IPS-20b (cell line): ENCODE measurements around the gene LBR.

ENCODE experiments used
- H3K27ac ChIP-seq: one replicate; pipeline ENCODE4 v1.5.1; 2013; ENCODE audit warnings: low read length
- H3K27me3 ChIP-seq: 2 replicates; pipeline ENCODE4 v1.6.1; 2013; ENCODE audit warnings: mild to moderate bottlenecking, low read length, inconsistent platforms; ENCODE audit not compliant: insufficient read depth
- H3K36me3 ChIP-seq: 2 replicates; pipeline ENCODE4 v1.6.1; 2013; ENCODE audit warnings: low read depth, mild to moderate bottlenecking, inconsistent platforms, low read length, moderate library complexity; ENCODE audit not compliant: insufficient read depth
- H3K4me1 ChIP-seq: 2 replicates; pipeline ENCODE4 v1.6.1; 2013; ENCODE audit warnings: mild to moderate bottlenecking, control low read depth, inconsistent platforms, low read length, moderate library complexity; ENCODE audit not compliant: insufficient read depth
- H3K4me3 ChIP-seq: 2 replicates; pipeline ENCODE4 v1.5.1; 2013; ENCODE audit warnings: mild to moderate bottlenecking, low read length, inconsistent platforms
- H3K9ac ChIP-seq: 2 replicates; pipeline ENCODE4 v1.6.1; 2013; ENCODE audit warnings: low read depth, mild to moderate bottlenecking, inconsistent platforms, low read length, moderate library complexity
- H3K9me3 ChIP-seq: 2 replicates; pipeline ENCODE4 v1.6.1; 2013; ENCODE audit warnings: mild to moderate bottlenecking, low read depth, low read length, inconsistent platforms; ENCODE audit not compliant: insufficient read depth

Gene LBR

DNA sequence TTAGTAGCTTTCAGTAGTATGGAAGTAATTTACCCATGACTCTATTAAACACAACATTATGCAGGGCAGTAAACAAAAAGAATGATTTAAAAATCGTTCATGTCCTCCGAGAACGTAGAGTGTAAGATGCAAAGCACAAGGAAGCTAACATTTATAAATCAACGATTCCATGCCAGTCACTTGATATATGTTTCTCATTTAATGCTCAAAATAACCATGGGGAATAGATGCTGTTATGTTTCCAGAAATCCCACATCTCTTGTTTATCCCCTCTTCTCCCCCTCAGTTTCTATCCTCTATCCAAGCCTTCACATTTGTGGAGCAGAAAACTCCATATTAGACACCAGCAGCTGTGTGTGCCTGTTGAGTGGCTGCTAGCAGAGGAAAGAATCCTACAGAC is 52.8 kb downstream of the LBR start:
- H3K9ac ChIP-seq, result no peak overlapping the region
- peaks cover 12% of the 10 kb centered on the region; the same call in 1 of the 2 replicates for H3K4me1 ChIP-seq
- H3K27ac ChIP-seq, result no peak overlapping the region
- H3K4me3 ChIP-seq, result no peak overlapping the region
- H3K9me3 ChIP-seq, result no peaks in the 10 kb centered on the region
- H3K36me3 ChIP-seq, result no peaks in the 10 kb centered on the region
- no peaks in the 10 kb centered on the region for H3K27me3 ChIP-seq

GRCh38 chr1:225373155-225373554 is 54.7 kb downstream of the LBR start:
- H3K27me3 ChIP-seq, result peaks cover 11% of the 10 kb centered on the region
- H3K4me3 ChIP-seq, result no peak overlapping the region

GRCh38 chr1:225371366-225372010 is 56.4 kb downstream of the LBR start:
- H3K4me3 ChIP-seq, result no peak overlapping the region
- H3K27me3 ChIP-seq, result peaks cover 28% of the 10 kb centered on the region
- H3K36me3 ChIP-seq, result no peaks in the 10 kb centered on the region
- no peaks in the 10 kb centered on the region for H3K9me3 ChIP-seq
- no peak overlapping the region for H3K27ac ChIP-seq
- no peak overlapping the region for H3K9ac ChIP-seq
- H3K4me1 ChIP-seq, result no peaks in the 10 kb centered on the region

More at GRCh38 chr1:225373155-225373554, 54.7 kb downstream of the LBR start:
- no peak overlapping the region for H3K27ac ChIP-seq
- 0 out of 2 replicates have a peak, but pooled peaks cover 2% of the 10 kb centered on the region for H3K4me1 ChIP-seq
- no peak overlapping the region for H3K9ac ChIP-seq
- H3K36me3 ChIP-seq, result no peaks in the 10 kb centered on the region
- no peaks in the 10 kb centered on the region for H3K9me3 ChIP-seq

DNA sequence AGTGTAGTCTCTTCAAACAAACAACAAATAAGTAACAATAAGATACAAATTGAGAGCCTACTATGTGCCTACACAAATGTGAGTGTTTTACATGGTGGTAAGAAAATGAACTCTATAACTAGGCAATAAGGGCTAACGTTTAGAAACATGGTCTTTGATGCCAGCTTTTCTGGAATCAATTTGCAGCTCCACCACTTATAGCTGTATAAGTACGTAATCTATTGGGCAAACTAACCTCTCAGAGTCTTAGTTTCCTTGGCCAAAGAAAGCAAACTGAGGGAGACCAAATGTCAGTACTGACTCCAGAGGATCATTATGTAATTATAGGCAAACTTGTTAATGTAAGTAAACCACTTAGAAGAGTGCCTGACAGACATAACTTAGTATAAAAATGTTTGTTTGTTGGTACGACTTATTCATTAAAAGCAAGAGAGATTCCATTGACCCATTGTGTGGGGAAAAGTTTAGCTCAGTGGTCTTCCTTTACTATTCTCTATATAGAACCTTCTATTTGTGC is 59.7 kb downstream of the LBR start:
- H3K9me3 ChIP-seq, result no peaks in the 10 kb centered on the region
- H3K36me3 ChIP-seq, result no peaks in the 10 kb centered on the region
- no peak overlapping the region for H3K4me3 ChIP-seq
- H3K27me3 ChIP-seq, result peaks cover 47% of the 10 kb centered on the region
- no peak overlapping the region for H3K9ac ChIP-seq
- no peak overlapping the region for H3K27ac ChIP-seq
- H3K4me1 ChIP-seq, result no peaks in the 10 kb centered on the region

DNA sequence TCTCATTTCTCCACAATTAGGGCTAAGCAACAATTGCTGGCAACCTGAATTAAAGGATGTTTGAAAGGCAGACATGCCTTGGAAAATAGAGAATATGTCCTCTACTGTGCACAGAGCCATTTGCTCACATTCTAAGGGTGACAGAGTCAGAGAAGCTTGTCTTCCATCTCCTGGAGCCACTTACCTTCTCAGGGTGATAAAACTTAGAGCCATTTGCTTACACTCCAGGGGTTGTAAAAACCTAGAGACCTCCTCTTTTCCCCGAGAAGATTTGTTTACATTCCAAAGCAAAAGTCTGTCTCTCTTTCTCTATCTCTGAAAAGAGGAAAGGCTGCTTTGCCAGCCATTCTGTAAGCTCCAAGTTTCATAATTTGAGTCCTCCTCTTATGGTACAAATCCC is 61.3 kb downstream of the LBR start:
- Histone ChIP-seq H3K9ac (no peak overlapping the region), H3K4me1 (no peaks in the 10 kb centered on the region), H3K9me3 (no peaks in the 10 kb centered on the region), H3K27me3 (peaks cover 47% of the 10 kb centered on the region), H3K4me3 (no peak overlapping the region), H3K36me3 (no peaks in the 10 kb centered on the region), H3K27ac (no peak overlapping the region)

- no peak overlapping the region for H3K9ac ChIP-seq
- H3K27ac ChIP-seq, result no peak overlapping the region
- no peak overlapping the region for H3K4me3 ChIP-seq
- H3K9me3 ChIP-seq, result no peaks in the 10 kb centered on the region
- no peaks in the 10 kb centered on the region for H3K4me1 ChIP-seq
- H3K27me3 ChIP-seq, result peaks cover 47% of the 10 kb centered on the region
- no peaks in the 10 kb centered on the region for H3K36me3 ChIP-seq
These were observed 61.8 kb downstream of the LBR start for GRCh38 chr1:225366018-225366417.

DNA sequence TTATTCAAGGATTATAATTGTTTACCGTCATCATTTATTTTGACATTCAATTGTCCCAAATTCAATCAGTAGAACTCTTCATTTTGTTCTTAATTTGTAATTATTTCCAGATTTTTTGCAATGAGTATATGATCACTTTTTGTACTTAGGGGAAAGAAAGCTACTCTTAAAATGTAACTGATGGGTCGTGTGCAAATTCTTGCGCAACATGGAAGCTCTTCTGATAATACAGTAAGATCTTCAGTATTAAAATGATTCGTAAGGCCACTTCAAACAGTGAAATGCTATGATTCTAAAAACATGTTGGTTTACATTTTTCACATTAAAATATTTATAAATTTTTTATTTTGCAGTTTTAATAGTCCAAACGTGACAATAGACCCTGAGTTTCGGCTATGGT is 63.4 kb downstream of the LBR start:
- Histone ChIP-seq H3K9me3 (no peaks in the 10 kb centered on the region), H3K4me3 (no peak overlapping the region), H3K27me3 (peaks cover 46% of the 10 kb centered on the region), H3K27ac (no peak overlapping the region), H3K9ac (no peak overlapping the region), H3K36me3 (no peaks in the 10 kb centered on the region), H3K4me1 (no peaks in the 10 kb centered on the region)

DNA sequence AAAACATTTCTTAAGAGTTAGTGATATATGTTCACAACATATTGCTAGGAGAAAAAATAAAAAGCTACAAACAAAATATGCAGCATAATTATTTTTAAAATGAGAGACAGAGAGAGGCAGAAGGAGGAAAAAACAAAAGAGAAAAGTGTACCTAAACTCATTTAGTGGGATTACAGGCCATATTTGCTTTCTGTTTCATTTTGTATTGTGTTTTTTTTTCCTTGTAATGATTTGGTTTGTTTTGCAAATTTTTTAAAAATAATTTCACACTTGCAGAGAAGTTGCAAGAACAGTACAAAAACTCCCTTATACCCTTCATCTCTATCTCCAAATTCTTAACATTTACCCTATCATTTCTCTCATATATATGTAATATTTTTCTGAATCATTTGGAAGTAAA is 65.0 kb downstream of the LBR start:
- H3K27ac ChIP-seq, result no peak overlapping the region
- no peaks in the 10 kb centered on the region for H3K4me1 ChIP-seq
- no peak overlapping the region for H3K9ac ChIP-seq
- no peaks in the 10 kb centered on the region for H3K36me3 ChIP-seq
- no peak overlapping the region for H3K4me3 ChIP-seq
- peaks cover 32% of the 10 kb centered on the region for H3K27me3 ChIP-seq
- H3K9me3 ChIP-seq, result no peaks in the 10 kb centered on the region

- H3K4me3 ChIP-seq, result no peak overlapping the region
- H3K9me3 ChIP-seq, result no peaks in the 10 kb centered on the region
- no peak overlapping the region for H3K9ac ChIP-seq
- no peaks in the 10 kb centered on the region for H3K4me1 ChIP-seq
- H3K36me3 ChIP-seq, result no peaks in the 10 kb centered on the region
- no peak overlapping the region for H3K27ac ChIP-seq
- peaks cover 16% of the 10 kb centered on the region for H3K27me3 ChIP-seq
These were observed 66.7 kb downstream of the LBR start for GRCh38 chr1:225361176-225361575.

GRCh38 chr1:225360119-225360518 is 67.7 kb downstream of the LBR start:
- Histone ChIP-seq H3K4me1 (no peaks in the 10 kb centered on the region), H3K9me3 (no peaks in the 10 kb centered on the region), H3K36me3 (no peaks in the 10 kb centered on the region), H3K9ac (no peak overlapping the region), H3K4me3 (no peak overlapping the region), H3K27ac (no peak overlapping the region), H3K27me3 (peaks cover 5% of the 10 kb centered on the region)

DNA sequence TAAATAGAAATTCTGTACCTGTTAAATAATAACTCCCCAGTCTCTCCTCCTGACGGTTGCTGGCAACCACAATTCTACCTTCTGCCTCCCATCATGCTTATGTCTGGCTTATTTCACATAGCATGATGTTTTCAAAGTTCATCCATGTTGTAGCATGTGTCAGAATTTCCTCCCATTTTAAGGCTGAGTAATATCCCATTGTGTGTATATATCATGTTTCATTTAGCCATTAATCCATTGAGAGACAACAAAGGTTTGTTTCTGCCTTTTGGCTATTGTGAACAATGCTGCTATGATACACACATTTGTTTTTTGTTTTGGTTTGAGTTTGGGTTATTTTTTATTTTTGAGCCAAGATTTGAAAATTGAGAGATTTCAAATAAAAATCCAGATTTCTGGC is 72.0 kb downstream of the LBR start:
- H3K4me3 ChIP-seq, result no peak overlapping the region
- no peaks in the 10 kb centered on the region for H3K27me3 ChIP-seq
- no peak overlapping the region for H3K9ac ChIP-seq
- H3K36me3 ChIP-seq, result no peaks in the 10 kb centered on the region
- no peaks in the 10 kb centered on the region for H3K4me1 ChIP-seq
- H3K9me3 ChIP-seq, result no peaks in the 10 kb centered on the region
- H3K27ac ChIP-seq, result no peak overlapping the region

DNA sequence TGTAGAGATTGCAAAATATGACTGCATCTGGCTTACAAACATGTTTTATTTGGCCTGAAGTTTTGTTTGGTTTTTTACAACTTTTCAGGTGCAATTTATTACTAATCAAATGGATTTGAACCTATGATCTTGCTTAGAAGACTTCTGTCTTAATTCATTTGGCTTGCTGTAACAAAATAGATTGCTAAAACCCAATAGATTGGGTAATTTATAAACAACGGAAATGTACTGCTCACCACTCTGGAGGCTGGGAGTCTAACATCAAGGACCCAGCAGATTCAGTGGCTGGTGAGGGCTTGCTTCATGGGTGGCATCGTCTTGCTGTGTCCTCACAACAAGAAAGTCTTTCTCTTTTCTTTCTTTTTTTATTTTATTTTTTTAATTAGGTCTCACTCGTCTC is 72.9 kb downstream of the LBR start:
- Histone ChIP-seq H3K9me3 (no peaks in the 10 kb centered on the region), H3K9ac (no peak overlapping the region), H3K4me3 (no peak overlapping the region), H3K27me3 (no peaks in the 10 kb centered on the region), H3K27ac (no peak overlapping the region), H3K36me3 (no peaks in the 10 kb centered on the region), H3K4me1 (no peaks in the 10 kb centered on the region)
